Stimulated activated CD4-positive, alpha-beta T cell treated with anti-CD3 and anti-CD28 coated beads, Interleukin-12 subunit alpha, Interleukin-12 subunit beta, amount 100 ng/mL, for 24 hours (primary cell): Measurements from ENCODE around the gene ZNF697.

Source experiments
- DNase-seq, 2 experiments: peaks; one replicate each; pipeline ENCODE4 v3.0.0-alpha.2; 2020; ENCODE audit warnings: low read depth in 2 of 2

The ZNF697 gene

GRCh38 chr1:119664067-119664466, 16.0 kb upstream of the ZNF697 start:
- no peak for DNase-seq

- no peak for DNase-seq
Observed at GRCh38 chr1:119662034-119662437, 14.0 kb upstream of the ZNF697 start.

GRCh38 chr1:119660253-119661083, 12.4 kb upstream of the ZNF697 start:
- no peak for DNase-seq

- no peak for DNase-seq
Observed at GRCh38 chr1:119659628-119660027, 11.6 kb upstream of the ZNF697 start.

- DNase-seq, result no peak
Observed at GRCh38 chr1:119656410-119656955, 8.4 kb upstream of the ZNF697 start.

GRCh38 chr1:119655154-119655553, 7.1 kb upstream of the ZNF697 start:
- no peak for DNase-seq

GRCh38 chr1:119653839-119654170, 5.7 kb upstream of the ZNF697 start:
- DNase-seq, result no peak

GRCh38 chr1:119653135-119653838, 5.2 kb upstream of the ZNF697 start:
- no peak for DNase-seq

- DNase-seq, result no peak
Observed at GRCh38 chr1:119652587-119652986, 4.5 kb upstream of the ZNF697 start.

GRCh38 chr1:119651641-119652040, 3.6 kb upstream of the ZNF697 start:
- no peak for DNase-seq

- DNase-seq, result no peak
Observed at GRCh38 chr1:119651133-119651532, 3.1 kb upstream of the ZNF697 start.

GRCh38 chr1:119648620-119649004, 546 bp upstream of the ZNF697 start:
- no peak for DNase-seq

GRCh38 chr1:119647228-119647733, 785 bp downstream of the ZNF697 start:
- DNase-seq, result no peak

- no peak for DNase-seq
Observed at GRCh38 chr1:119646521-119647227, 1.4 kb downstream of the ZNF697 start.

- no peak for DNase-seq
Observed at GRCh38 chr1:119639109-119639508, 9.0 kb downstream of the ZNF697 start.

GRCh38 chr1:119637710-119638109, 10.4 kb downstream of the ZNF697 start:
- no peak for DNase-seq

- DNase-seq, result no peak
Observed at GRCh38 chr1:119636491-119637089, 11.5 kb downstream of the ZNF697 start.

GRCh38 chr1:119635811-119636390, 12.2 kb downstream of the ZNF697 start:
- no peak for DNase-seq

GRCh38 chr1:119634016-119634415, 14.1 kb downstream of the ZNF697 start:
- DNase-seq, result no peak

GRCh38 chr1:119633575-119633974, 14.5 kb downstream of the ZNF697 start:
- DNase-seq, result no peak

GRCh38 chr1:119632841-119633240, 15.2 kb downstream of the ZNF697 start:
- DNase-seq, result no peak
